Pancreas (tissue), 10 donors: ENCODE data around the gene ANKH. TPM values are rescaled to one million over a fixed set of nuclear protein-coding genes. Genes with fewer than 3 reads are reported as not detected.

Experiments used
- ATAC-seq, 4 donors: fragments of 200-7000 bp; cut with Tn5 transposase; one replicate each; pipeline versions ENCODE4 v1.8.0 to v1.9.1; 2020; ENCODE audit warnings: mild to moderate bottlenecking in 4 of 4, moderate library complexity in 4 of 4
- DNase-seq, 6 donors: peaks; one replicate each; pipeline ENCODE4 v3.0.0-alpha.2; 2020
- FAIRE-seq: peaks from 2 replicates; lab custom pipeline; 2012; peaks lifted over from hg19 to GRCh38; lab: Jason Lieb, UNC
- H3K27ac ChIP-seq, 4 donors: fragments of 200-600 bp; sonication (generic); 1 replicate in 3 of 4; 2 replicates in 1 of 4; pipeline versions ENCODE4 v1.5.0 to v1.8.0; 2020
- H3K27me3 ChIP-seq, 4 donors: fragments of 200-600 bp; one replicate each; pipeline ENCODE4 v1.8.0; 2021
- H3K36me3 ChIP-seq, 3 donors: fragments of 200-600 bp; sonication (generic) in 1 of 3; one replicate each; pipeline versions ENCODE4 v1.5.0 to v1.8.0; 2020 to 2021
- H3K4me1 ChIP-seq, 3 donors: fragments of 200-600 bp; one replicate each; pipeline ENCODE4 v1.8.0; 2021
- H3K4me3 ChIP-seq, 4 donors: fragments of 200-600 bp; sonication (generic) in 2 of 4; one replicate each; pipeline versions ENCODE4 v1.5.0 to v1.8.0; 2020 to 2021
- H3K9me3 ChIP-seq, 4 donors: fragments of 200-600 bp; one replicate each; pipeline ENCODE4 v1.8.0; 2021
- WGBS, 2 donors: extraction: QIAGEN DNeasy Blood & Tissue Kit; methylation state at CpG; one replicate each; pipeline ENCODE4 v1.1.7; 2013; 5-methylcytosine and 5-hydroxymethylcytosine counted together
- intact Hi-C, 3 donors: fragments of 100-400 bp; cut with DNase I; formaldehyde crosslinking; loops; one replicate each; pipeline versions ENCODE4 v1.11.1 to v1.14.2; 2022
- polyA plus RNA-seq, 2 donors: library from polyadenylated mRNA; stranded (reverse); fragments of 200-250 nt; gene quantifications; one replicate each; pipeline ENCODE4 v1.2.3, GENCODE V29; 2013
- total RNA-seq, 6 donors: library from RNA; stranded (reverse); fragmentation: NEBNext Ultra II Directional in 4 of 6; extraction: Animal tissue kit (Norgen Biotek cat#: 25700) in 4 of 6; gene quantifications; one replicate each; pipeline versions ENCODE4 v1.2.1 to v1.2.4, GENCODE V29; 2021 to 2023
- TF ChIP-seq, protein P1 (sequence below), 4 donors: fragments of 200-600 bp; sonication (generic) in 3 of 4; IDR thresholded peaks; one replicate each; pipeline versions ENCODE4 v1.5.0 to v1.8.0; 2021; ENCODE audit warnings: antibody characterized with exemption in 4 of 4
- donor health status: healthy with polysubstance abuse.
- donor health status: DM: no; HTN: no; CAD: no; lungs with moderate emphysema.
- donor health status: DM: no; HTN: no; CAD: no.
- donor health status: control.
- donor health status: control.
- donor health status: Bipolar disorder and iron deficiency.
- donor health status: DM: yes; HTN: yes; CAD: no.
- donor health status: DM: no; HTN: no; CAD: no.
- donor health status: DM: no; HTN: no; CAD: no.
- donor health status: DM: yes; HTN: yes; CAD: no.

ANKH gene
- total and polyA plus RNA-seq, 8 donors, result 11.8 to 48.6 (median 37.7) TPM

DNA sequence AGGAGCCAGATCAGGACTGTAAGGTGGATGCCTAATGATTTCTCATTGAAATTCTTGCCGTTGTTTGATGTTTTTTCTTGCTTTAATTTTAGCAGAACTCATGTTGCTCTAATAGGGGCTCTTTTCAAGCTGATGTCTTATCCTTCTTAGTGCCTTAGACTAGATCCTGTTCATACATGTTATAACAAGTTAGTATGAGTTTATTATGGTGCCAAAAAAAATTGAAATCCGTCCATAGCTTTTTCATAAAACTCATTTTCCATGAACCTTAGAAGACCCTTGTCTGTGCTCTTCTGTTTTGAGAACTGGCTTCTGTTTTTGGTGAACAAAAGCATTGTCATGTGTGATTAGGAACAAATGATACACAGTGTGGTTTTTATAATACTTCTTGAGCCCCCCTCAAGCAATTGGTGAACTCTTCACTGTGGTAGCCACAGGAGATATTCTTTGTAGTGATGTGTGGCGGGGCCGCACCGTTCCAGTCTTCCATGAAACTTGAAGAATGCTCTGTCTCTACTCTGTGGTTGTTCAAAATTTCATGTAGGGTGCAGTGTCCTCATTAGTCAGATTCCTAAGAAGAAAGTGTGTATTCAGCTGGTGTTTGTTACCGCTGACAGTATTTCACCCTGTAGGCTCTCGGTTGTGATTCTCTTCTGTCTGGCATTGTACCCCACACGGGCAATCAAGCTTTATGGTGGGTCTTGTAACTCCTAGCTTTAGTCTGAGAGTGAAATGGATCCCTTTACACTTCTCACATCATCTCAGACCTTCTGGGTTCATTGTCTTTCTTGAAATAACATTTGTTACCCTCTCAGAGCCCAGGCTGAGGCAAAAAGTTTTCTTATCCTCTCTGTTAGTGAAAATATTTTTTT is 196.4 kb downstream of the ANKH start:
- Histone ChIP-seq H3K27me3 (no peaks in the 10 kb centered on the region), H3K36me3 (peaks cover 0 to 8% (median 0%) of the 10 kb centered on the region in 3 donors), H3K27ac (peak overlapping the region in 1 of 4 donors; percentile 41), H3K4me1 (peaks cover 15 to 43% (median 20%) of the 10 kb centered on the region in 3 donors), H3K9me3 (no peaks in the 10 kb centered on the region), H3K4me3 (no peak overlapping the region)
- FAIRE-seq, result no peak
- TF ChIP-seq, protein P1, sequence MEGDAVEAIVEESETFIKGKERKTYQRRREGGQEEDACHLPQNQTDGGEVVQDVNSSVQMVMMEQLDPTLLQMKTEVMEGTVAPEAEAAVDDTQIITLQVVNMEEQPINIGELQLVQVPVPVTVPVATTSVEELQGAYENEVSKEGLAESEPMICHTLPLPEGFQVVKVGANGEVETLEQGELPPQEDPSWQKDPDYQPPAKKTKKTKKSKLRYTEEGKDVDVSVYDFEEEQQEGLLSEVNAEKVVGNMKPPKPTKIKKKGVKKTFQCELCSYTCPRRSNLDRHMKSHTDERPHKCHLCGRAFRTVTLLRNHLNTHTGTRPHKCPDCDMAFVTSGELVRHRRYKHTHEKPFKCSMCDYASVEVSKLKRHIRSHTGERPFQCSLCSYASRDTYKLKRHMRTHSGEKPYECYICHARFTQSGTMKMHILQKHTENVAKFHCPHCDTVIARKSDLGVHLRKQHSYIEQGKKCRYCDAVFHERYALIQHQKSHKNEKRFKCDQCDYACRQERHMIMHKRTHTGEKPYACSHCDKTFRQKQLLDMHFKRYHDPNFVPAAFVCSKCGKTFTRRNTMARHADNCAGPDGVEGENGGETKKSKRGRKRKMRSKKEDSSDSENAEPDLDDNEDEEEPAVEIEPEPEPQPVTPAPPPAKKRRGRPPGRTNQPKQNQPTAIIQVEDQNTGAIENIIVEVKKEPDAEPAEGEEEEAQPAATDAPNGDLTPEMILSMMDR (IDR thresholded peaks at IDR 0.05), result no peak
- peak in 1 of 4 donors; percentile 11 for ATAC-seq
- 71 to 72% methylated on average over 8 of the region's 8 CpGs for WGBS, 2 donors
- no peak for DNase-seq
- intact Hi-C loops, result no loop called here

DNA sequence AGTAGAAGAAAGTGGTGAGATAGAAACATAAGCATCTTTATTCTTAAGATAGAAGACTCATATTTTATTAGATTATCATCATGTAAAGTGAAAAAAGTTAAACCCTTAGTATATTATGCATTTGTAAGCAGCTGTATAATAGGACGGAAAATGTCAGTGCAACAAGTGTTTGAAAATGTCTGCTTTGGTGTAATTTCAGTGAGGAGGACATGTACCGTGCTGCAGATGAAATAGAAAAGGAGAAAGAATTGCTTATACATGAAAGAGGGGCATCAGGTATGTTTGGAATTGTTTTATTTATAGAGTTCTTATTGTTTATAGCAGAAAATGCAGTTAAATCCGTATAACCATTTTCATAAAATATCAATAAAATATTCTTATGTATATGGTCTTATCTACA is 198.1 kb downstream of the ANKH start:
- intact Hi-C loops, result no loop called here
- no peak for FAIRE-seq
- Histone ChIP-seq H3K4me1 (peaks cover 15 to 43% (median 20%) of the 10 kb centered on the region in 3 donors), H3K27me3 (no peaks in the 10 kb centered on the region), H3K27ac (no peak overlapping the region), H3K9me3 (no peaks in the 10 kb centered on the region), H3K36me3 (no peaks in the 10 kb centered on the region), H3K4me3 (no peak overlapping the region)
- no peak for ATAC-seq
- 79 to 86% methylated on average over 3 of the region's 3 CpGs for WGBS, 2 donors
- no peak for DNase-seq
- TF ChIP-seq, protein P1 (IDR thresholded peaks at IDR 0.05), result no peak

DNA sequence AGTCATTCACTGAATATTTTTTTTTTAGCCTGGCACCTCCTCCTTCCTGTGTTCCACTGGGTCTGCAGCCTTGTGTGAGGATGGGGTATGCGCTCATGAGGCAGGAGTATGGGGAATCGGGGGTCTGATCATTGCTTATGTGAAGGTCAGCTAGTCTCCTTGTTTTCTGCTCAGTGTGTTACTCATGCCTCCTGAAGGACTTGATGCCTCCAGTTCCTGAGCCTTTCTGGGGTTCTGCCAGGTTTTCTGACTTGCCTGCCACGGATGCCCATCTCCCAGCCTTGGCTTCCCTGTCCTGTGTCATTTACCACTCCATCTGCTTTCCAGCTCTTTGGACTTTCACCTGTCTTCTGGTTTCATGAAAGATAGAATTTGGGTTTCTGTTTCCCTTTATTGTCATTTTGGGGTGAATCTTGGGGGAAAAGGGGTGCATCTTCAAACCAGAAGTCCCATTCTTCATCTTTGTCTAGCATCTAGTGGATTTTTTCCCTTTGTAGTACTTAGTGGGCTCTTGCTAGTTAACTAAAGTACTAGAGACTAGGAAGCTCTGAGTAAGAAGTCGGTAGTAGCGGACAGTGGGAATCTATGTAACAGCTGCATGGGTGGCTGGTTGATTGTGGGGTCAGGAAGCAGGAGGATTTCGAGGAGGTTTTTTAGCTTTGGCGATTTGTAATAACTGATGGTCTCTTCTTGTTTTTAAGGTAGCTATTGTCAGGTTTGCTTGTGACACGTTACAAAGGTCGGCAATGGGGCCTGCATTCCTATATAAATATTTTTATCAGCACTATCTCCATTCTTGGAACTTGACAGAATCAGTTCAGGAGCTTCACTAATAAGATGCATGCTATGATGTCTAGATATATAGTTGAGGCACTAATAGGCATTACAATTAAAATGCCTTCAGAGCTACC is 198.8 kb downstream of the ANKH start:
- Histone ChIP-seq H3K4me1 (peaks cover 15 to 43% (median 20%) of the 10 kb centered on the region in 3 donors), H3K36me3 (no peaks in the 10 kb centered on the region), H3K27me3 (no peaks in the 10 kb centered on the region), H3K9me3 (no peaks in the 10 kb centered on the region), H3K27ac (peak overlapping the region in 2 of 4 donors; percentile 51 to 57), H3K4me3 (no peak overlapping the region)
- DNase-seq (no peak), ATAC-seq (no peak), FAIRE-seq (no peak)
- 72 to 73% methylated on average over 9 of the region's 9 CpGs for WGBS, 2 donors
- TF ChIP-seq, protein P1 (IDR thresholded peaks at IDR 0.05), result no peak
- intact Hi-C loops, result no loop called here

DNA sequence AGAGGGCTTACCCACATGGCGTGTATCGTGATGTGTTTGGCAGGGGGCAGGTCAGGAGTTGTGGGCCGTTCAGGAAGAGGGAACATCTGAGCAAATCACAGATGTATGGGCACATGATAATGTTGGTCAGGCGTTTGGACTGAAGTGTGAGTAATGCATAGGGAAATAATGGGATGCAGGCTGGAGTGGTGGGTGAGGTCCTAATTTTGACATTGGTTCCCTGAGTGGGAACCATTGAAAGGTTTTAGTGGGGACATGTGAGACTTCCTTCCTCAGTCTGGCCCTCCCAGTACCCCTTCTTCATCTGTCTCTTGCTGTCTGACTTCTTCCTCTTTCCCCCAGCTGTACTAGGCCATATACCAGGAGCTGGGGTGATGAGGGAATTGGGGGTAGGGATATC is 199.5 kb downstream of the ANKH start:
- no peak for DNase-seq
- Histone ChIP-seq H3K9me3 (no peaks in the 10 kb centered on the region), H3K27ac (peak overlapping the region in 2 of 4 donors; percentile 51 to 57), H3K4me1 (peaks cover 15 to 46% (median 20%) of the 10 kb centered on the region in 3 donors), H3K4me3 (no peak overlapping the region), H3K27me3 (no peaks in the 10 kb centered on the region), H3K36me3 (no peaks in the 10 kb centered on the region)
- peak in 2 of 4 donors; percentile 18 to 26 for ATAC-seq
- FAIRE-seq, result no peak
- intact Hi-C loops, result no loop called here
- 70 to 77% methylated on average over 4 of the region's 4 CpGs for WGBS, 2 donors
- TF ChIP-seq, protein P1 (IDR thresholded peaks at IDR 0.05), result no peak
